HG03469 (cell line): ENCODE results near the gene EIF1AY.
"Not testable (repeated sequence)": the region's sequence is repeated elsewhere in the genome, so short reads cannot be mapped to it uniquely, and the experiment has no call there.

Source experiments
- ATAC-seq: cut with Tn5 transposase; IDR thresholded peaks from one replicate; pipeline ENCODE4 v1.9.1; 2021; ENCODE audit warnings: mild to moderate bottlenecking, moderate library complexity, moderate number of reproducible peaks; ENCODE audit not compliant: unreplicated experiment

The EIF1AY gene, protein sequence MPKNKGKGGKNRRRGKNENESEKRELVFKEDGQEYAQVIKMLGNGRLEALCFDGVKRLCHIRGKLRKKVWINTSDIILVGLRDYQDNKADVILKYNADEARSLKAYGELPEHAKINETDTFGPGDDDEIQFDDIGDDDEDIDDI

DNA sequence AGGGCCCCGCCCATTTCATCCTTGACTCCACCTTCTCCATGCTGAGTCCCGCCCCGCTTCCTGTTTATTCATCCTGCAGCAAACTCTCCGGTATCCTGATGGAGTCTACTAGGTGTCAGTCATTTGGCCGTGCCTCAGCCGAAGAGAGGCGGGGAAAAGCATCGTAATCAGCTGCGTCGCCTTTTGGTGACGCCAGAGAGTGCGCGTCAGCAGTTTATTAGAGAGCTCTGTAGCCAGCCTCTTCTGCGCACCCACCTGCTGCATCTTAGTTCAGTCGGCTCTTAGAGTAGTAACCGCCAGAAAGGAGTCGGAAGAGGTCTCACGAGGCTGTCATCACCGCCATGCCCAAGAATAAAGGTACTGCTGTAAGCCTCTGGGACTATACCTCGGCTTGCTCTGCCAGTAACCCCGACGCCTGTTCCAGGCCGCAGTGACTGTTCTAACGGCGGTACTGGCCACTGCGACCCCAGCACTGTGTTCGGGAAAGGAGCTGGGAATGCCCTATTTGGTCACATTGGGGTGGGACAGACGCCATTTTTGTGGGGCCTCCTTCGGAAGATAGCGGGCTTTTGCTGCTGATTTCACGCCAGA, at the start of gene EIF1AY:
Gene EIF1AY, plus strand, starts transcription at position 246 of the 591 bp plus-strand sequence. Its CDS starts 96 bp downstream, at position 342.
- peak; percentile 91 for ATAC-seq

DNA sequence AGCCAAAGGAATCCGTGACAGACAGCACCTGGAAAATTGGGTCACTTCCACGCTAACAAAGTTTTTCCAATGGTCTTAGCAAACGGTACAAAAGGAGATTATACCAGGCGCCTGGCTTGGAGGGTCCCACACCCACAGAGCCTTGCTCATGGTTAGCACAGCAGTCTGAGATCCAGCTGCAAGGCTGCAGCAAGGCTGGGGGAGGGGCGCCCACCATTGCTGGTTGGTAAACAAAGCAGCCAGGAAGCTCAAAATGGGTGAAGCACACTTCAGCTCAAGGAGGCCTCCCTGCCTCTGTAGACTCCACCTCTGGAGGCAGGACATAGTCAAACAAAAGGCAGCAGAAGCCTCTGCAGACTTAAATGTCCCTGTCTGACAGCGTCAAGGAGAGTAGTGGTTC, 47.1 kb upstream of the EIF1AY start:
- no peak for ATAC-seq

DNA sequence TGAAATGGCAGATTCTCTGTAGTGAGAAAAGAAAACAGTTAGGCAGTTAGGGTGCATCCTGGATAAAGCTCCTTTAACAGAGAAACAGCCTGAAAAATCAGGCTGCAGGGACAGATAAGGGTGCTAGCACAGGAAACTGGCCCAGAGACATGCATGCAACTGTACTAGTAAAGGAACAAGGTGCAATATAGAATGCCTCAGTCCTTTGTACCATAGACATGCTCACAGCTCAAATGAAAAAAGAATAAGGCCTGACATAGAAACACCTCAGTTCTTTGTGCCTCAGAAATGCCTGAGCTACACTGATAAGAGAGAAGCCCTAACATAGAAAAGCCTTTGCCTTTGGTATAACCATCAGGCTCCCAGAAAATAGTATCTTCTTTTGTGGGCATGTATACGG, 37.4 kb upstream of the EIF1AY start:
- ATAC-seq: no peak

DNA sequence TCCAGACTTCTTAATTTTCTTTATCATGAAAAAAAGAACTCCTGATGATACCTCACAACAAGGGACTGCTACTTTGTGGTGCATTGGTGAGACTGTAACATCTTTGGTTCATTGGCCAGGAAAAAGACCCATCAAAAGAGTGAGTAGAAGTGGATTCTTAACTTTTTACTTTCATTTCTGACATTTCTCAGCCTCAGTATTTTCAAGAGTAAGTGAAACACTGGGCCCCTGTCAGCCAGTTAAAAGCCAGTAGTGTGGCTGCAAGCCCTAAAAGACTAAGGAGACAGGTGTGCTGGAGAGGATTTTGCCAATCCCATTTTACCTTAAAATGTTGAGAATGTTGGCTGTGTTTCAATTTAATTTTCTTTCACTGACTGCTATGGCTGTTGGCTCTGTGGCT, 36.6 kb upstream of the EIF1AY start:
- ATAC-seq: no peak

DNA sequence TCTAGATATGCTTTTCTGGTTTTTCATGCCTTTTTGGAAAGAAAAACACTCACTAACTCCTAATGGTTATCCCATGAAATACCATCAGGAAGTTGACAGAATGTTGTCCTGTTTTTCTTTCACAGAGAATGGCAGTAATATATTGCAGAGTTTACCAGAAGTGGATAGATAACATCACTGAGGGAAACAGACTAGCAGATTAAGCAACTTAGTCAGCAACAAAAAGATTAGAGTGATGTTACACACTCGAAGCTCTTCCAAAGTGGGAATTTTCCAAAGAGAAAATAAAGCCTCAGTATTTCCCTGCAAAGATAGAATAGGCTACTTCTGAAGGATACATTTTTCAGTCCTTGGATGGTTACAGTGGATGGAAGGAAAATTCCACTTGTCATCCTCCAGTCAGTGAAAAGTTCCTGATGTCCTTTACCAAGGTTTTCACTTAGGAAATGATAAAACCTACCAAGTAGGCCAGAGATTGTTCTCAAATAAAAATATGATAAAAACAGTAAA, 31.1 kb upstream of the EIF1AY start:
- ATAC-seq: no peak

DNA sequence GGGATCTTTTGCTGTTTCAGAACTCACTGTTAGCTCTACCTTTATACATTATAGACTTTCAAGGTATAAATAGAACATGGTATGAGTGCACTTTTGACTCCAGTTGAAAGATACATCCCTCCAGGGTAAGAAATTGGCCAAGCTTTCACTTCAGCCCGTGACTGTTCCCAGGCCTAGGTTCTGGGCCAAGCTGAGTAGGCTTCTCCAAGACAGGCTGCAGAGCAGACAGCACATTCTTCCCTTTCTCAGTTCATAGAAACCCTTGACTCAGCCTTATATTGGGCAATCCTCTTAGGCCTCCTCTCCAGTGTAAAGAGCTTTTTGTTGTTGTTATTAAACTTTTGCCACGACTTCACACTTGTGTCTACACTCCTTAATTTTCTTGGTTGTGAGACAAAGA, 29.5 kb upstream of the EIF1AY start:
- ATAC-seq: no peak

GRCh38 chrY:20549289-20549688, 26.3 kb upstream of the EIF1AY start:
- no peak for ATAC-seq

GRCh38 chrY:20551840-20552239, 23.7 kb upstream of the EIF1AY start:
- no peak for ATAC-seq

- ATAC-seq: not testable (repeated sequence)
These were observed 22.7 kb upstream of the EIF1AY start for GRCh38 chrY:20552764-20553323.

GRCh38 chrY:20555820-20556219, 19.8 kb upstream of the EIF1AY start:
- ATAC-seq: no peak

DNA sequence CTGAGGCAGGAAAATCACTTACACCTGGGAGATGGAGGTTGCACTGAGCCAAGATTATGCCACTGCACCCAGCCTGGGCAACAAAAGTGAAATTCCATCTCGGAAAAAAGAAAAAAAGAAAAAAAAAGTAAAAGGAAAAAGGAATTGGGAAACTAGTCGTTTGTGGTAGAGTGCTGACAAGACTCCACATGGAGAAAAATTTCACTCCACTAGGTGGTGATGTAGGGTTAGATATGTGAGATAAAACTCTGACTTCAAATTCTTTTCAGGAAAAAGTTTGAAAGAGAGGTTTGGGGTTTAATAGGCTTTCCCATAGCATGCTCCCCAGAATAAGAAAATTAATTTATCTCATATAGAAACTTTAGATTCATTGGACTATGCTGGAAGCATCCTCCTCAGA, 16.9 kb upstream of the EIF1AY start:
- ATAC-seq: no peak

GRCh38 chrY:20559873-20560512, 15.6 kb upstream of the EIF1AY start:
- ATAC-seq: no peak

- no peak for ATAC-seq
These were observed 4.3 kb upstream of the EIF1AY start for GRCh38 chrY:20571306-20571705.

- ATAC-seq: no peak
These were observed 930 bp downstream of the EIF1AY start for GRCh38 chrY:20576506-20576905.

GRCh38 chrY:20578206-20578605, 2.6 kb downstream of the EIF1AY start:
- ATAC-seq: no peak

DNA sequence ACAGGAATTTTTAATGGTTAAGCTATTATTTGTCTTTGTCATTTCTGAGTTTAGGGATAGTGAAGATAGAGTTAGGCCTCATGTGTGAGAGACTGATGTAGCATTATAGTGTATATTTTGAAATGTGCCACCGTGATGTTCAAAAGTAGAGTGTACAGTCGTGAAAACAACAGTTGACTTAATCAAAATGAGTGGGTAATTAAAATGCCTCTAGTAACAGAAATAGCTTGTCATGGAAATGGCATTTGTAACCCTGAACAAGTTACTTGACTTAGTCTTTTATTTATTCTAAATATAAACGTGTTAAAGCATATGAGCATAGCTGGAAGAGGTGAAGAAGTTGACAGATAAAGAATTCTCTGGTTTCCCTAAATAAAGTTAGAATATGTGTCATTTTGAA, 6.1 kb downstream of the EIF1AY start:
- no peak for ATAC-seq

- ATAC-seq: no peak
These were observed 10.6 kb downstream of the EIF1AY start for GRCh38 chrY:20586161-20586560.
